GM04503 (cell line): ENCODE results near the gene UBASH3B.
"Not testable (repeated sequence)": the region's sequence is repeated elsewhere in the genome, so short reads cannot be mapped to it uniquely, and the experiment has no call there.

Experiments used
- DNase-seq: peaks from one replicate; pipeline ENCODE4 v3.0.0-alpha.2; 2012; ENCODE audit warnings: low read depth

The UBASH3B gene

GRCh38 chr11:122707111-122707510 is 51.6 kb downstream of the UBASH3B start:
- no peak for DNase-seq

GRCh38 chr11:122707901-122708300 is 52.4 kb downstream of the UBASH3B start:
- no peak for DNase-seq

DNA sequence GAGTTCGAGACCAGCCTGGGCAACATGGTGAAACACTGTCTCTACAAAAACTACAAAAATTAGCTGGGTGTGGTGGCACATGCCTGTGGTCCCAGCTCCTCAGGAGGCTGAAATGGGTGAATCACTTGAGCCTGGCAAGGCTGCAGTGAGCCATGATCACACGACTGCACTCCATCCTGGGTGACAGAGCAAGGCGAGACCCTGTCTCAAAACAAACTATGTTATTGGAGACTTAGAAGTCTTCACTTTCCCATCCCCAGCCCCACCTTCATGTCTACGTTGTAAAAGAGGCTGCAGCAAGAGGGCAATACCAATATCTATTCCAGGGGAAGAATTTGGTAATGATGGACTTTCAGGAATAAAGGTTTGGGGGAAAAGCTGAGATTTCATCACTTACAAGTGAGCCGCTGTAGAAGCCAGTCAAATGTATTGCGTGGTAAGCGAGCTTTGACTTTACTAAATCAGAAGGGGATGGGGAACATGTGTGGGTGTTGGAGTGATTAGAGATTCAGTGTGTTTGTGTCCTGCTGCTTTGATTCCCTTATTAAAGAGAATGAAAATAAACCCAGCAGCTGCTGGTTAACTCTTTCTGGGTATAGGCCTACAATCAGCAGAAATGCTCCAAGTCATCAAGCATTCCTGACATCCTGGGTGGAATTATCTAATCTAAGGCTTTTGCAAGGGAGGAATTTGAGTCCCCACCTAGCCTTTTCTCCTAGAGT is 53.7 kb downstream of the UBASH3B start:
- no peak for DNase-seq

GRCh38 chr11:122711362-122711761 is 55.8 kb downstream of the UBASH3B start:
- DNase-seq = no peak

DNA sequence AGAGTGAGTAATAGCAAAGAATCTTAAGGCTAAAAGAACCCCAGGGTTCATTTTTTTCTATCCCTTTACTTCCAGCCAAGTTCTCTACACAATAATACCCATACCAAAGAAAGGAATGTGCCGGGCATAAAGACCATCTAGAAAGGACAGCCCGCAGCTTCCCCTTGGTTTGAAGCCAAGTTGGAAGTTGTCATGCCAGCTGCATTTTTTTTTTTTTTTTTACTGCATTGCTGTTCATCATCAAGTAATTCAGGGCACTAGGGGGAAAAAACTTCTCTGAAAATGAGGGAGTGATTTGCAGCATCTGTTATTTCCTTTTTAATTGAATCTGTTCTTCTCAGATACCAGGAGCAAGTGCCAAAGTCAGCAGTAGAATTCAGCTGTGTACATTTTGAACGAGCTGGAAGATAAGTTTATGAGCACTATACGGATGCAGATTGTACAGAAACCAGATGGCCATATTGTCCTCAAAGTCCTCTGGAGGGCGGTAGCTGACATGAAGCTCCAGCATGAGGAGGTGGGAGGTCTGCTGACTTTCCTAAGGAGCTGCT is 56.4 kb downstream of the UBASH3B start:
- no peak for DNase-seq

DNA sequence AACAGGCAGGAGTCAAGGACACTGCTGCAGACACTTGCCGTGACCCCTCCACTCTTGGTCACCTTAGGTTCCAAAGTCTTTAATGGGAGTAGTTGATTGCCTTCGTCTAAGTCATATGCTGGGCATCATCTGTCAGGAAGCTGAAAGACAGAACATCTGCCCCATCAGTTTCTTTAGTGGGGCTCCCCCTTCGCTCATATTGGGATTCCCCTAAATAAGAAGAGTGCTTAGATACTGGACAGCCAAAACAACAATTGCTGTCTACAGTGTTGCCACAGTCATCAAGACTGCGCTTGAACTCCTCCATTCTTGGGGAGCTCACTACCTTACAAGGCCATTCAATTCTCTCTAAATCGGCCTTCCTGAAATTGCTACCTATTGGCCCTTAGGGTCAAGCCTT is 58.5 kb downstream of the UBASH3B start:
- no peak for DNase-seq

DNA sequence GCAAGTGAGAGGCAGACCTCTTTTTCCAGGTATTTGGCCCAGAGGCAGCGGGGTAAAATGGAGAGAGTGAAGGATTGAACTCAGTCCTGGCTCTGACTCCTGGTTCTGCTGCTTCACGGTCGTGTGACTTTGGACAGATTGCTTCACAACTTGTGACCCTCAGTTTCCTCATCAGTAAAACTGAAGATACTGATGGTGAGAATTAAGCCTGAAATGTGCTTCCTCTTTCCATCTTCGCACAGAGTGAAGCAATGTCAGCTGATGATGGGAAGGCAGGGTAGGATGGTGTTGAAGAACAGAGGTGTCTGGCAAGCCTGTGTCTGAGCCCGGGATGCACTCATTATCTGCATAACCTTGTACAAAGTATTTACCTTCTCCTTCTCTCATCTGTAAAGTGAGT is 59.0 kb downstream of the UBASH3B start:
- DNase-seq = no peak

DNA sequence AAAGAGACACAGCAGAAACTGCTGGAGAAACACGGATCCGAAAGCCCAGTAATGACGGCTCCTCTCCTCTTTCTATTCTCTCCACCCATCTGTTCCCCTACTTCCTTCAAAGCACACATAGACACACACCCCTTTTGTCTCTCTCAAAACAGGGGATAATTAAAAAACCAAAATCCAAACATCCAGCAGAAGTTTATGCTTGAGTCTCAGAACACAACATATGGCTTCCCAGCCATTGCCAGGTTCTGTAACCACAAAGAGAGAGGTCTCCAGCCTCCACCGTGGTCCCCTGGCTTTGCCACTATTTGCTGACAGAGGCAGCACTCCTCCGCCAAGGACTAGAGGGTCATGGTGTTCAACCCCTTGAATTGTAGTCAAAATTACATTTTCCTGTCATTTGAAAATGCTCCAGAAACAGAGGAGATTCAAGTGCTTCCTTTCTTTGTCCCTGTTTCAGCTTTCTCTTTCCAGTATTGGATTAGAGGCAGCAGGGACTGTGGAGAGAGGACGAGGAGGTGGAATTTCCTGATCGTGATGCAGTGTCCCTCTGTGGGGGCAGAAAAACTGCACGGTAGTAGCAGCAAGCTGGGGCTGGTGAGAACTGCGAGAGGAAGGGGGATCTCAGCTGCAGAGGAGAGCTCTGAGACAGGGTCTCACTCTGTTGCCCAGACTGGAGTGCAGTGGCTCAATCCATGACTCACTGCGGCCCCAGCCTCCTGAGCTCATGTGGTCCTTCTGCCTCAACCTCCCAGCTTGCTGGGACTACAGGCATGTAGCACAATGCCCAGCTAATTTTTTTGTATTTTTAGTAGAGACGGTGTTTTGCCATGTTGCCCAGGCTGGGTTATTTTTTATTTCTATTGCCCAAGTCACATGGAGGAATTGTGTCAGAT is 60.3 kb downstream of the UBASH3B start:
- DNase-seq = no peak

GRCh38 chr11:122717264-122717867 is 61.8 kb downstream of the UBASH3B start:
- no peak for DNase-seq

DNA sequence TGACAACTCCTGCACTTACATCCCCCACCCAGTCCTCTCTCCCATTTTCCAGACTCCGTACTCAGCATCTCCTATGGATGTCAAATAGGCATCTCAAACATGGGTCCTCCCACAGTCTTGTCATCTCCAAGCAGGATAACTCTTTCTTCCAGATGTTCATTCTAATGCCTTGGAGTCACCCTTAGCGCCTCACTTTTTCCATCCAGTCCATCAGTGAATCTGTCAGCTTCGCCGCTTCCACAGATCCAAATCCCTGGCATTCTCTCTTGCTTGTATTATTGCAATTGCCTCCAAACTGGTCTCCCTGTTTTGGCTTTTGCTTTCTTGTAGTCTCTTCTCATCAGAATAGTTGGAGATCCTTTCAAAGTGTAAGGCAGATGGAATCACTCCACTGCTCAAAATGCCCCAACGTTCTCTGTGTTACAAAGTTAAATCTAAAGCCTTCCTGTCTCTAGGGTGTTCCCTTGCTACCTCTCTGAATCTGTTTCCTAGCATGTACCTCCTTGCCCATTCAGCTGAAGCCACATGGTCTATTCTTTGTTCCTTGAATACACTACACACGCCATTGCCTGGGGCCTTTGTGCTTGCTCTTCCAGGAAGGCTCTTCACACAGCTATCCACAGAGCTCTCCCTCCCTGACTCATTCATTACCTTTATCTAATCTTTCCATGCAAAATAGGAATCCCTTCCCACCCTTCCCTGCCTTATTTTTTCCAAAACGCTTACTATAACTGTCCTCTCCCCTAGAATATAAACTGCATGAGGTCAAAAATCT is 64.8 kb downstream of the UBASH3B start:
- DNase-seq = no peak

DNA sequence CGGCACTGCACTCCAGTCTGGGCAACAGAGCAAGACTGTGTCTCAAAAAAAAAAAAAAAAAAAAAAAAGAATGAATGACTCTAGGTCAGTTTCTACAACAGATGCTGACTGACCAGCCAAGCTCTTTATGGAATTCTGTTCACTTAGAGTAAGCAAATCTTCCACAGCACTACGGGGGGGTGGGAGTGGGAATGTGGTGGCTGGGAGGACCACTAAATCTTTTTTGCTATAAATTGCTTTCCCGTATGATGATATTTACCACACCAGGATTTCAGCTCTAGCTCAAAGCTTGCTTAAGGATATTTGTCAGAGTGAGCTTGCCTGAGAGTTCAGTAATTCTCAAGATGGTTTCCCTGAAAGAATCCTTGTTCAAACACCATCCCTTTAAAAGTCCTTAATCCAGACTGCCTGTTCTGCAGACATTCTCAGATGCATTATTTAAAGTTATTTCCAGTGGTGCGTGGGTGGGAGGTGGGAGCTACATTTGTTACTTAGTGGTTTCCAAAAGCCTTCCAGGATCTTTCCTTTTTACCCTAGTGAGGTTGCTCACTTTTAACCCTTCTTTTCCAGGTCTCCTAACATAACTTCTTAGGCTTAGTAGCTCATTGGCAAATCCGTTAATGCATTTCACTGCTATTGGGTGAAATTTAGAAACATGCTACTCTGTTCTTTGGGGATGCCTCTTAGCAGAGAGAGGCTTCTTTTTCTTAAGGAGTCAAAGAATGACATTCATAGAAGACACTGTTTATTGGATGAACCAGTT is 65.9 kb downstream of the UBASH3B start:
- no peak for DNase-seq

DNA sequence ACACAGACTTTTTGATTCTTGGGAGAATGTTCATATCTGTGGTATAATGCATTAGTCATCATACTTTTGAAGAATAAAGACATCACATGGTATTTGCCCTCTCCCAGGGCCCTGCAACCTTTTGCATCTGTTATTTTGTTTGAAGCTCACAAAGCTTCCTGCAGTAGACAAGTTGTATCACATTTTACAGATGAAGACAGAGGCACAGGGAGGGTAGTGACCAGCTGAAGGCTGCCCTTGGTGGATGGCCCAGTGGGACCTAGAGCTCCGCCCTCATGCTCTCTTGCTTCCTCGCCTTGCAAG is 66.4 kb downstream of the UBASH3B start:
- DNase-seq = no peak

DNA sequence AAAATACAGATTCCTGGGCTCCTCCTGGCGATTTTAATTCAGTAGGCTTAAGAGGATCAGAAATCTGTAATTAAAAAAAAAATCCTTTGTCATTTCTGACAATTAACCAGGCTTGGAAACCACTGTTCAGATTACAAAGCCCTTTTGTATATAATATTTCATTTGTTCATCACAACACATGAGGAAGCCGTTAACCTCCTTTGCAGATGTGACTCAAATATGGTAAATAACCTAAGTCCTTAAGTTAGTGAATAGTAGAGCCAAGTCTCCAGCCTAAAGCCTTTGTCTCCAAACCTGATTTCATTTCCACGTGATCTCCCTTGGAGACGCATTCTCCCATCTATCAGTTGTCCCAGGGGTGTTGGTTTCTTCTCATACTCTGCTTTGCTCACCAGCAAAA is 67.6 kb downstream of the UBASH3B start:
- DNase-seq = no peak

DNA sequence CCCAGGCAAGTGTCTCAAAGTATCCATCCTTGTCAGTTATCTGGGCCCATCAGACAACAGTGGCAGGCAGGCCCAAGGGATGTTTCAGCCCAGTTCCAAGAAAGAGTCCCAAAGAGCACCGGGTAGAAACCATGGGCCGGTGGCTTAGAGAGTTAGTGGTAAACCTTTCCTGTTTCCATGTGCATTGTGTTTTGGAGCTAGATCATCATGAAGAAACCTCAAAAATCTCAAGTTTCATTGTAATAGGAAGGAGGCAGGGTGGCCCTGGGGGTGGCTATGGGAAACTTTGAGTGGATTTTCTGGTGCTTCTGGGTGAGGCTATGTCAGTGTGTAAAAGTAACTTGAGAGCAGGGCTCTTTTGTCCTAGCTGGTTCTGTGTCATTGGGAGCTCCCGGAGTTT is 68.1 kb downstream of the UBASH3B start:
- no peak for DNase-seq

DNA sequence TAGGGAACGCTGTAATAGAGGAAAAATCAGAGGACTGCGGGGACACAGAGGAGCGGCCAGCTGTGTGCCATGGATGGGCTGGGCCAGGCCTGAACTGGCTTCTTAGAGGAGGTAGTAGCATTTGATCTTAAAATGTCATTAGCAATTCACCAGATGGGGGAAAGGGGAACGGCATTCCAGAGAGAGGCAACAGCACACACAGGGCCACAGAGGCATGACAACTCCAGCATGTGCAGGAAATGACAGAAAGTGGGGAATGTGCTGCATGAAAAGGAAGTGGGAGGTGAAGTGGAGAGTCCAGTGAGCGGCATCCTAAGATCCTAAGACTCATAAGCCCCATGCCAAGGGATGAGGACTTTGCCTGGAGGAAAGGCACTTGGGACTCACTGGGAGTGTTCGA is 69.0 kb downstream of the UBASH3B start:
- no peak for DNase-seq

DNA sequence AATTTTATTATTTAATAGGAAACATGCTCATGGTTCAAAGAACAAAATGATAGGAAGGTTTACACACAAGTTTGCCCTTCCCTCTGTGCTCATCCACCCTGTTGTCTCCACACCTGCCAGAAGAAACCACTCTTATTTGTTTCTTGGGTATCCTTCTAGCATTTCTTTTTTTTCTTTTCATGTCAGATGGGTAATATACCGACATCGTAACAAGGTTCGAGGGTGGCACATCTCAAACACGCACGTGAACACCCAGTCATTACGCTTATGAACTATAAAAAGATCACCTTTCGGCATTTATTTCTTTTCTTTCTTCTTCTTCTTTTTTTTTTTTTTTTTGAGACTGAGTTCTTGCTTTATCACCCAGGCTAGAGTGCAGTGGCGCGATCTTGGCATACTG is 70.5 kb downstream of the UBASH3B start:
- DNase-seq = no peak

DNA sequence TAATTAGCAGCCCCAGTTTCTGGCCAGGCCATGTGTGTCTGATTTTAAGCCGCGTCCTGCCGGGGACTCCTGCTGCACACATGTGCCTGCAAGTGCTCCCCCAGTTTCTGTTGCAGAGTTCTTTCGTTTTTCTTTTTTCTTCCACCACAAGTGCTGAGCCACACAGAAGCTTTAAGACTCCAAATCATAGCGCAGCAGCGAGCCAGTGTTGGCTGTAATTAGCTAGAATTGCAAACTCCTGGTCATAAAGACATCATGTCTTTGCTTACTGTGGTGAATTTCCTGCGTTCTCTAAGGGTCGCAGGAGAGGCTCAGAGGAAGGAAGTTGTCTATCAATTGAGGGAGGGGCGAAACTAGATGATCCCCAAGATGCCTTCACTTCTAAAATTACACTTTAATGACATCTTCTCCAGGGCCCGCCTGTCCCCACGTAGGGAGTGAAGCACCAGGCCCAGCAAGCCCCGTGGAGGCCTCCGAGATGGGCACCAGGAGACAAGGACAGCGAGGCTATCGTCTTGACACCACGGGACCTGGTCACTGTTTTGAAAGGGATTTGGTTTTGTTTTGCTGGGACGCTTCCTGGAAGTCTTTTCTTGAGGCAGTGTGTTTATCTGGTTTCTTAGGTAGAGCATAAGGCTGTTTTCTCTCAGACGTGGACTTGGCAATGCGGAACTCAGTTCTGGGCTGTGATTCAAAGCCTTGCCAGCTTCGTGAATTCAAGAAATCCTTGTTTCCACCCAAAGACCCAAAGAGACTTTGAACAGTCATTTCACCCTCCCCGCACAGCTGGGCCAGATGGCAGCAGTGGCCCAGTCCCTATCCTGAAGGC is 71.8 kb downstream of the UBASH3B start:
- DNase-seq = no peak

DNA sequence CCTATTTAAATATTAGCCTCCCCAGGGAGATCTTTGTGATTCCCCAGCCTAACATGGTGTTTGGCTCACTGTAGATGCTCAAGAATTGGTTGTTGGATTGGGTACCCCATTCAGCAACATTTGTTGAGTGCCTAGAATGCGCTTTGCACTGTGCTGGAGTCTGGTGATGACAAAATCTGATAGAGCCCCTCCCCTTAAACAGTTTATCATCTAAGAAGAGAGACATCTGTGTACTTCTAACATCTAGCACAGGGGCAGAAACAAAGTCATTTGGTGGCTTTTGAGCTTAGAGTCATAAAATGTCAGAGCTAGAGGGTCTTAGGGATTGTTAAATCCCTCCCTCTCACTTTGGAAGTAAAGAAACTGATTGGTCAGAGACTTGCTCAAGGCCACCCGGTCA is 73.0 kb downstream of the UBASH3B start:
- DNase-seq = no peak

DNA sequence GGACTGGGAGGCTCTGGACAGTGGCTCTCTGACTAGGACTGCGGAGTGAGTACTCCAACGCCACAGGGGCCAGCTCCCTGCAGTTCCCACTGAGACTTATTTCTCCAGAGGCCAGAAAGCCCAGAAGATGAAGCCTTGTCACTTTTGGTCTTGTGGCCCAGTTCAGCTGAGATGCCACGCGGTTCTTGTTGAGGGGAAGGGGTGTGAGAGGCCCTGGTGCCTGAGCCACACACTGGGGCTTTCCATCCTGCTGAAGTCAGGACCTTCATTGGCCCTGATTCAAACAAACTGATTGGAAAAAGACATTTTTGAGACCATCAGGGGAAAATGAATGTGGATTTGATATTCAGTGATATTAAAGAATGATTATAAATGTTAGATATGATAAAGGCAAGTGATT is 73.6 kb downstream of the UBASH3B start:
- DNase-seq = no peak

DNA sequence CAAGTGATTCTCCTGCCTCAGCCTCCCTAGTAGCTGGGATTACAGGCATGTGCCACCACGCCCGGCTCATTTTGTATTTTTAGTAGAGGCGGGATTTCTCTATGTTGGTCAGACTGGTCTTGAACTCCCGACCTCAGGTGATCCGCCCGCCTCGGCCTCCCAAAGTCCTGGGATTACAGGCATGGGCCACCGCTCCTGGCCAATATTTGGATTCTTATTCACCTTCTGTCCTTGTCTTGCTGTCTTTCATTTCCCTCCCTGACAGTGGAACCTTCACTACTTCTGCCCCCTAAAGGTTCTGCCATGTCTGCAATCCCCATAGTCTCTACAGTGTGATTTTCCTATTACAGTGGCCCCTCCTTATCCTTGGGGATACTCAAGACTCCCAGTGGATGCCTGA is 75.2 kb downstream of the UBASH3B start:
- not testable (repeated sequence) for DNase-seq

GRCh38 chr11:122731500-122731913 is 76.0 kb downstream of the UBASH3B start:
- DNase-seq = no peak
